H9 (cell line): Measurements from ENCODE around the gene TMEM163. TPM values are rescaled to one million over a fixed set of nuclear protein-coding genes. Genes with fewer than 3 reads are reported as not detected.

ENCODE experiments used
- DNase-seq: peaks from one replicate; pipeline ENCODE4 v3.0.0-alpha.2; 2017
- H2AFZ ChIP-seq: one replicate; pipeline ENCODE4 v1.6.1; 2013; ENCODE audit warnings: mild to moderate bottlenecking, low read length, control low read depth, moderate library complexity
- H2AK5ac ChIP-seq: 2 replicates; pipeline ENCODE4 v1.6.1; 2013; ENCODE audit warnings: low read length, control low read depth, mixed read lengths; ENCODE audit not compliant: insufficient read length
- H2BK120ac ChIP-seq: one replicate; pipeline ENCODE4 v1.6.1; 2013; ENCODE audit warnings: low read depth, mild to moderate bottlenecking, low read length, control low read depth, inconsistent platforms; ENCODE audit not compliant: poor library complexity, severe bottlenecking
- H2BK12ac ChIP-seq: 2 replicates; pipeline ENCODE4 v1.6.1; 2013; ENCODE audit warnings: low read length, control low read depth, mixed read lengths, low read depth; ENCODE audit not compliant: insufficient read length
- H2BK15ac ChIP-seq: 2 replicates; pipeline ENCODE4 v1.6.1; 2013; ENCODE audit warnings: low read depth, low read length, control low read depth
- H2BK20ac ChIP-seq: one replicate; pipeline ENCODE4 v1.6.1; 2013; ENCODE audit warnings: low read depth, mild to moderate bottlenecking, low read length, control low read depth, inconsistent platforms; ENCODE audit not compliant: poor library complexity, severe bottlenecking
- H2BK5ac ChIP-seq: 2 replicates; pipeline ENCODE4 v1.6.1; 2013; ENCODE audit warnings: low read length, control low read depth, mixed read lengths; ENCODE audit not compliant: insufficient read length
- H3K14ac ChIP-seq: 2 replicates; pipeline ENCODE4 v1.6.1; 2013; ENCODE audit warnings: low read length, control low read depth; ENCODE audit not compliant: insufficient read depth
- H3K18ac ChIP-seq: 2 replicates; pipeline ENCODE4 v1.6.1; 2013; ENCODE audit warnings: low read depth, mild to moderate bottlenecking, mixed read lengths, low read length, control low read depth; ENCODE audit not compliant: insufficient read length
- H3K23ac ChIP-seq: 2 replicates; pipeline ENCODE4 v1.6.1; 2013; ENCODE audit warnings: low read length, control low read depth, mixed read lengths, low read depth; ENCODE audit not compliant: insufficient read length
- H3K23me2 ChIP-seq: 2 replicates; pipeline ENCODE4 v1.6.1; 2013; ENCODE audit warnings: low read depth, mild to moderate bottlenecking, mixed read lengths, low read length, control low read depth; ENCODE audit not compliant: insufficient read length, poor library complexity, severe bottlenecking
- H3K27ac ChIP-seq: 2 replicates; pipeline ENCODE4 v1.5.1; 2013; ENCODE audit warnings: low read length, control low read depth, mixed read lengths, low read depth; ENCODE audit not compliant: insufficient read length
- H3K27me3 ChIP-seq: 2 replicates; pipeline ENCODE4 v1.6.1; 2013; ENCODE audit warnings: low read length, control low read depth, inconsistent platforms; ENCODE audit not compliant: insufficient read depth
- H3K4ac ChIP-seq: 2 replicates; pipeline ENCODE4 v1.6.1; 2013; ENCODE audit warnings: low read depth, mild to moderate bottlenecking, control low read depth, inconsistent platforms, low read length, moderate library complexity
- H3K4me1 ChIP-seq: 2 replicates; pipeline ENCODE4 v1.6.1; 2013; ENCODE audit warnings: low read length, control low read depth, inconsistent platforms; ENCODE audit not compliant: insufficient read depth
- H3K4me2 ChIP-seq: 2 replicates; pipeline ENCODE4 v1.6.1; 2013; ENCODE audit warnings: low read length, control low read depth, mixed read lengths; ENCODE audit not compliant: insufficient read length, insufficient read depth
- H3K56ac ChIP-seq: 2 replicates; pipeline ENCODE4 v1.6.1; 2013; ENCODE audit warnings: low read depth, mild to moderate bottlenecking, mixed read lengths, low read length, control low read depth; ENCODE audit not compliant: insufficient read length
- H3K79me1 ChIP-seq: 2 replicates; pipeline ENCODE4 v1.6.1; 2013; ENCODE audit warnings: low read depth, mild to moderate bottlenecking, moderate library complexity, low read length, control low read depth, inconsistent platforms; ENCODE audit not compliant: insufficient read depth, poor library complexity, severe bottlenecking
- H3K79me2 ChIP-seq: 2 replicates; pipeline ENCODE4 v1.6.1; 2013; ENCODE audit warnings: low read length, control low read depth, inconsistent platforms; ENCODE audit not compliant: insufficient read depth
- H3K9ac ChIP-seq: 2 replicates; pipeline ENCODE4 v1.6.1; 2013; ENCODE audit warnings: low read length, control low read depth, mixed read lengths; ENCODE audit not compliant: insufficient read length; ENCODE audit errors: extremely low read depth
- H3K9me3 ChIP-seq: one replicate; pipeline ENCODE4 v1.6.1; 2013; ENCODE audit warnings: low read depth, low read length, inconsistent platforms; ENCODE audit not compliant: control insufficient read depth
- H3T11ph ChIP-seq: one replicate; pipeline ENCODE4 v1.6.1; 2013; ENCODE audit warnings: mild to moderate bottlenecking, low read length, control low read depth, inconsistent platforms
- H4K20me1 ChIP-seq: one replicate; pipeline ENCODE4 v1.6.1; 2013; ENCODE audit not compliant: control insufficient read depth, insufficient read length, insufficient read depth
- H4K5ac ChIP-seq: 2 replicates; pipeline ENCODE4 v1.6.1; 2013; ENCODE audit warnings: low read depth, mild to moderate bottlenecking, mixed read lengths, low read length, control low read depth; ENCODE audit not compliant: insufficient read length
- H4K8ac ChIP-seq: replicated peaks from 2 replicates; pipeline ENCODE4 v1.6.1; 2013; ENCODE audit warnings: low read length, control low read depth, mixed read lengths, low read depth; ENCODE audit not compliant: insufficient read length
- H4K91ac ChIP-seq: 2 replicates; pipeline ENCODE4 v1.6.1; 2013; ENCODE audit warnings: low read depth, mild to moderate bottlenecking, moderate library complexity, mixed read lengths, low read length, control low read depth; ENCODE audit not compliant: insufficient read length
- H3K27ac Mint-ChIP-seq, 3 experiments: 2 replicates in 2 of 3; 3 replicates in 1 of 3; pipeline ENCODE4 v1.8.0; 2020 to 2021; ENCODE audit warnings: mixed read lengths in 3 of 3, mild to moderate bottlenecking in 1 of 3, moderate library complexity in 1 of 3
- H3K27me3 Mint-ChIP-seq: 2 replicates; pipeline ENCODE4 v1.8.0; 2021; ENCODE audit warnings: low read depth, mild to moderate bottlenecking, moderate library complexity, mixed read lengths
- H3K36me3 Mint-ChIP-seq, 3 experiments: 2 replicates in 2 of 3; 3 replicates in 1 of 3; pipeline ENCODE4 v1.8.0; 2020 to 2021; ENCODE audit warnings: low read depth in 3 of 3, mixed read lengths in 3 of 3; ENCODE audit not compliant: insufficient read depth in 1 of 3
- H3K4me1 Mint-ChIP-seq, 2 experiments: 2 replicates each; pipeline ENCODE4 v1.8.0; 2020; ENCODE audit warnings: mixed read lengths in 2 of 2
- H3K4me3 Mint-ChIP-seq, 2 experiments: 2 replicates in 1 of 2; 3 replicates in 1 of 2; pipeline ENCODE4 v1.8.0; 2020 to 2021; ENCODE audit warnings: mild to moderate bottlenecking in 2 of 2, mixed read lengths in 2 of 2, moderate library complexity in 1 of 2
- H3K9me3 Mint-ChIP-seq, 2 experiments: 2 replicates in 1 of 2; 3 replicates in 1 of 2; pipeline ENCODE4 v1.8.0; 2020; ENCODE audit warnings: mild to moderate bottlenecking in 2 of 2, mixed read lengths in 2 of 2, moderate library complexity in 1 of 2
- WGBS: extraction: QIAGEN DNeasy Blood & Tissue Kit; methylation state at CpG from one replicate; pipeline ENCODE4 v1.1.7; 2013; ENCODE audit warnings: missing lambda C conversion rate, low lambda C conversion rate, mixed read lengths; ENCODE audit not compliant: insufficient read length; ENCODE audit errors: extremely low coverage; 5-methylcytosine and 5-hydroxymethylcytosine counted together
- total RNA-seq: library from RNA; stranded (reverse); gene quantifications from 2 replicates; pipeline ENCODE4 v1.2.1, GENCODE V29; 2021
- TF ChIP-seq, protein P1 (sequence below): fragments of 200-600 bp; sonication (generic); conservative IDR thresholded peaks from 3 replicates; pipeline ENCODE4 v1.8.0; 2021; ENCODE audit warnings: antibody characterized with exemption, mild to moderate bottlenecking

The TMEM163 gene
- total RNA-seq, 1 experiment from 2014 or later = 0.39 TPM

DNA sequence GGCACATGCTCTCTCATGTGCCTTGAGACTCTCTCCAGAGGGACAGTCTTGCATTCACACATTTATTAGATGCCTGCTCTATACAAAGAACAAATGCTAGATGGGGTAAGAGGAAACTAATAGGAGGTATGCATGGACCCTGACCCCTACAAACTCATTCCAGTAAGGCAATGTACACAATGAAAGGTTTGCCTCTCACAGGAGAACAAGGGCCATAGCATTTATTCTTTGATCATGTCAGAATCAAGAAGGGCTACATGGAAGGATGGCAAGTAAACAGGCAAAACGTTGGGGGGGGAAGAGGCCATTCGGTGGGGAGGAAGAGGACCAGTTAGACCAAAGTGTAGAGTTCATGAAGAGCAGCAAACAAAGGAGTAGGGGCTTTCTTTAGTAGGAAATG, 130.2 kb downstream of the TMEM163 start:
- Histone ChIP-seq H3K4me1 (no peaks in the 10 kb centered on the region; the same call in 1 of the 2 replicates), H4K91ac (no peak overlapping the region), H3K9ac (no peak overlapping the region), H3K79me2 (no peaks in the 10 kb centered on the region), H3K9me3 (peaks cover 13% of the 10 kb centered on the region), H4K20me1 (no peaks in the 10 kb centered on the region), H3K14ac (no peak overlapping the region), H2AK5ac (no peak overlapping the region), H2BK5ac (no peak overlapping the region), H3K56ac (no peak overlapping the region), H3K23me2 (no peaks in the 10 kb centered on the region), H3K18ac (no peak overlapping the region), H2BK12ac (no peak overlapping the region), H3T11ph (no peak overlapping the region), H3K23ac (no peak overlapping the region), H3K27me3 (no peaks in the 10 kb centered on the region), H2AFZ (no peak overlapping the region), H2BK15ac (no peak overlapping the region), H3K27ac (no peak overlapping the region), H4K8ac (no peak overlapping the region), H4K5ac (no peak overlapping the region), H3K79me1 (no peaks in the 10 kb centered on the region), H2BK20ac (no peak overlapping the region), H3K4me2 (no peak overlapping the region), H3K4ac (no peak overlapping the region), H2BK120ac (no peak overlapping the region)
- no peak overlapping the region for H3K27ac Mint-ChIP-seq
- WGBS = no CpG with 5 or more reads among the region's 2 CpGs
- DNase-seq = no peak
- H3K4me1 Mint-ChIP-seq = peaks cover 20 to 21% of the 10 kb centered on the region in 2 experiments
- no peak overlapping the region for H3K4me3 Mint-ChIP-seq
- peaks cover 30 to 35% of the 10 kb centered on the region in 2 experiments for H3K9me3 Mint-ChIP-seq
- TF ChIP-seq, protein P1, sequence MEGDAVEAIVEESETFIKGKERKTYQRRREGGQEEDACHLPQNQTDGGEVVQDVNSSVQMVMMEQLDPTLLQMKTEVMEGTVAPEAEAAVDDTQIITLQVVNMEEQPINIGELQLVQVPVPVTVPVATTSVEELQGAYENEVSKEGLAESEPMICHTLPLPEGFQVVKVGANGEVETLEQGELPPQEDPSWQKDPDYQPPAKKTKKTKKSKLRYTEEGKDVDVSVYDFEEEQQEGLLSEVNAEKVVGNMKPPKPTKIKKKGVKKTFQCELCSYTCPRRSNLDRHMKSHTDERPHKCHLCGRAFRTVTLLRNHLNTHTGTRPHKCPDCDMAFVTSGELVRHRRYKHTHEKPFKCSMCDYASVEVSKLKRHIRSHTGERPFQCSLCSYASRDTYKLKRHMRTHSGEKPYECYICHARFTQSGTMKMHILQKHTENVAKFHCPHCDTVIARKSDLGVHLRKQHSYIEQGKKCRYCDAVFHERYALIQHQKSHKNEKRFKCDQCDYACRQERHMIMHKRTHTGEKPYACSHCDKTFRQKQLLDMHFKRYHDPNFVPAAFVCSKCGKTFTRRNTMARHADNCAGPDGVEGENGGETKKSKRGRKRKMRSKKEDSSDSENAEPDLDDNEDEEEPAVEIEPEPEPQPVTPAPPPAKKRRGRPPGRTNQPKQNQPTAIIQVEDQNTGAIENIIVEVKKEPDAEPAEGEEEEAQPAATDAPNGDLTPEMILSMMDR = no peak
- H3K27me3 Mint-ChIP-seq = peaks cover 2% of the 10 kb centered on the region; the same call in 1 of the 2 replicates
- peaks cover 15 to 32% (median 29%) of the 10 kb centered on the region in 3 experiments for H3K36me3 Mint-ChIP-seq
